Left cardiac atrium (tissue), 2 donors: ENCODE measurements around the gene RSBN1. TPM values are rescaled to one million over a fixed set of nuclear protein-coding genes. Genes with fewer than 3 reads are reported as not detected.

Source experiments
- total RNA-seq, 2 donors: library from RNA; stranded (reverse); fragmentation: NEBNext Ultra II Directional; extraction: Animal tissue kit (Norgen Biotek cat#: 25700); gene quantifications; one replicate each; pipeline ENCODE4 v1.2.1, GENCODE V29; 2021
- donor health status: DM: no; HTN: yes; CAD: no; lungs with severe emphysema.
- donor health status: DM: yes; HTN: yes; CAD: no.

Gene RSBN1
- total RNA-seq, 2 donors from 2014 or later = 8.1 to 12.8 TPM

Other genes with a start within 250 kb of the RSBN1 start
- 1 to 10 TPM; 8.3 to 9.2 TPM for gene PHTF1, start 53.0 kb downstream of the RSBN1 start, total RNA-seq
- gene PTPN22, start 59.2 kb upstream of the RSBN1 start, total RNA-seq = 1 to 10 TPM; 1.0 to 1.6 TPM
- gene BCL2L15, start 75.1 kb upstream of the RSBN1 start, total RNA-seq = under 1 TPM in 1 of 2 donors, not detected in 1; 0.97 TPM
- 10 to 100 TPM; 11.9 to 12.0 TPM for gene AP4B1, start 92.3 kb upstream of the RSBN1 start, total RNA-seq
- 1 to 10 TPM; 3.6 to 4.2 TPM for gene DCLRE1B, start 92.8 kb upstream of the RSBN1 start, total RNA-seq
- gene HIPK1, start 116.8 kb upstream of the RSBN1 start, total RNA-seq = 10 to 100 TPM; 59.4 to 72.0 TPM
- 10 to 100 TPM; 18.8 to 36.2 TPM for gene OLFML3, start 167.0 kb upstream of the RSBN1 start, total RNA-seq